HG03045 (cell line): Measurements from ENCODE around the gene RETNLB.

Experiments used
- ATAC-seq: cut with Tn5 transposase; IDR thresholded peaks from one replicate; pipeline ENCODE4 v1.9.1; 2021; ENCODE audit warnings: mild to moderate bottlenecking, moderate library complexity; ENCODE audit not compliant: unreplicated experiment

RETNLB gene

GRCh38 chr3:108757404-108757982 is at the start of gene RETNLB:
RETNLB (minus strand) TSS chr3:108757410; CDS start chr3:108757185, 225 bp downstream.
- no peak for ATAC-seq

- no peak for ATAC-seq
Observed at GRCh38 chr3:108806316-108806715, 49.1 kb upstream of the RETNLB start.

- no peak for ATAC-seq
Observed at GRCh38 chr3:108804966-108805365, 47.8 kb upstream of the RETNLB start.

- ATAC-seq = no peak
Observed at GRCh38 chr3:108804437-108804836, 47.2 kb upstream of the RETNLB start.

- ATAC-seq = no peak
Observed at GRCh38 chr3:108791473-108791872, 34.3 kb upstream of the RETNLB start.

GRCh38 chr3:108780235-108780634 is 23.0 kb upstream of the RETNLB start:
- no peak for ATAC-seq

- no peak for ATAC-seq
Observed at GRCh38 chr3:108779496-108779895, 22.3 kb upstream of the RETNLB start.

- ATAC-seq = no peak
Observed at GRCh38 chr3:108775649-108776048, 18.4 kb upstream of the RETNLB start.

GRCh38 chr3:108767253-108767652 is 10.0 kb upstream of the RETNLB start:
- no peak for ATAC-seq

GRCh38 chr3:108755686-108756085 is 1.5 kb downstream of the RETNLB start:
- ATAC-seq = no peak

GRCh38 chr3:108744762-108745161 is 12.4 kb downstream of the RETNLB start:
- ATAC-seq = no peak

GRCh38 chr3:108742929-108743328 is 14.3 kb downstream of the RETNLB start:
- ATAC-seq = no peak

GRCh38 chr3:108736821-108737220 is 20.4 kb downstream of the RETNLB start:
- ATAC-seq = no peak

- ATAC-seq = no peak
Observed at GRCh38 chr3:108728934-108729333, 28.3 kb downstream of the RETNLB start.

GRCh38 chr3:108728105-108728504 is 29.1 kb downstream of the RETNLB start:
- no peak for ATAC-seq

GRCh38 chr3:108724101-108724500 is 33.1 kb downstream of the RETNLB start:
- ATAC-seq = no peak

- ATAC-seq = no peak
Observed at GRCh38 chr3:108722724-108723123, 34.5 kb downstream of the RETNLB start.

GRCh38 chr3:108719178-108719806 is 37.9 kb downstream of the RETNLB start:
- no peak for ATAC-seq

GRCh38 chr3:108718454-108718853 is 38.8 kb downstream of the RETNLB start:
- ATAC-seq = no peak

- ATAC-seq = no peak
Observed at GRCh38 chr3:108713816-108714215, 43.4 kb downstream of the RETNLB start.

GRCh38 chr3:108713009-108713516 is 44.1 kb downstream of the RETNLB start:
- no peak for ATAC-seq
